Esophagus squamous epithelium (tissue), 4 donors: ENCODE data around the gene ZMIZ2.

Experiments used
- POLR2A ChIP-seq, 4 donors: fragments of 450-650 bp; IDR thresholded peaks; one replicate each; pipeline ENCODE4 v1.6.1; 2017; ENCODE audit warnings: antibody characterized with exemption in 4 of 4, mild to moderate bottlenecking in 4 of 4, moderate library complexity in 3 of 4
- TF ChIP-seq, protein P1 (sequence below), 6 experiments: fragments of 450-650 bp in 4 of 6; fragments of 200-600 bp in 2 of 6; sonication (generic) in 2 of 6; IDR thresholded peaks; one replicate each; pipeline ENCODE4 v1.5.1; 2016 to 2019; ENCODE audit warnings: antibody characterized with exemption in 6 of 6, mild to moderate bottlenecking in 4 of 6, moderate library complexity in 4 of 6

DNA sequence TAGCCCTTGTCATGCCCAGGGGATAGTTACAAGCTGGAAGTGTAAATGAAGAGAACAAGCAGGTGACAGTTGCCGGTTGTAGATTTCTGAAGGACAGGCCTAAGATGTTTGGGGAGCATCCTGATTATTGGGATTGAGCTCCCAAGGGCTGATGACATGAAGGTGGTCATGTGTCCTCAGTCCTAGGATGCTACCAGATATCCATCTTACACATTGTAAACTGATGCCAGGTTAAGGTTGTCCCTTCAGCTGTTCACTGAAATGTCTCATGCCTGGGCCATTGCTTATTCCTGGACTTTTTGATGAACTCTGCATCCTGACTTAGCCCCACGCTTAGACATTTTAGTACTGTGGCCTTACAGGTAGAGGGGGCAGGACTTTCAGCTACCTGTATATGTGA is 1.3 kb downstream of the ZMIZ2 start:
- TF ChIP-seq POLR2A (IDR thresholded peaks at IDR 0.05), result no peak
- TF ChIP-seq, protein P1, sequence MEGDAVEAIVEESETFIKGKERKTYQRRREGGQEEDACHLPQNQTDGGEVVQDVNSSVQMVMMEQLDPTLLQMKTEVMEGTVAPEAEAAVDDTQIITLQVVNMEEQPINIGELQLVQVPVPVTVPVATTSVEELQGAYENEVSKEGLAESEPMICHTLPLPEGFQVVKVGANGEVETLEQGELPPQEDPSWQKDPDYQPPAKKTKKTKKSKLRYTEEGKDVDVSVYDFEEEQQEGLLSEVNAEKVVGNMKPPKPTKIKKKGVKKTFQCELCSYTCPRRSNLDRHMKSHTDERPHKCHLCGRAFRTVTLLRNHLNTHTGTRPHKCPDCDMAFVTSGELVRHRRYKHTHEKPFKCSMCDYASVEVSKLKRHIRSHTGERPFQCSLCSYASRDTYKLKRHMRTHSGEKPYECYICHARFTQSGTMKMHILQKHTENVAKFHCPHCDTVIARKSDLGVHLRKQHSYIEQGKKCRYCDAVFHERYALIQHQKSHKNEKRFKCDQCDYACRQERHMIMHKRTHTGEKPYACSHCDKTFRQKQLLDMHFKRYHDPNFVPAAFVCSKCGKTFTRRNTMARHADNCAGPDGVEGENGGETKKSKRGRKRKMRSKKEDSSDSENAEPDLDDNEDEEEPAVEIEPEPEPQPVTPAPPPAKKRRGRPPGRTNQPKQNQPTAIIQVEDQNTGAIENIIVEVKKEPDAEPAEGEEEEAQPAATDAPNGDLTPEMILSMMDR (IDR thresholded peaks at IDR 0.05), result no peak
